ENCODE measurements around the gene RAPGEF4.

Gene RAPGEF4

GRCh38 chr2:172735582-172736423 is at the start of gene RAPGEF4:
RAPGEF4 (plus strand) TSS chr2:172735845; CDS start chr2:172735984, 139 bp downstream.
- no peak for DNase-seq

DNA sequence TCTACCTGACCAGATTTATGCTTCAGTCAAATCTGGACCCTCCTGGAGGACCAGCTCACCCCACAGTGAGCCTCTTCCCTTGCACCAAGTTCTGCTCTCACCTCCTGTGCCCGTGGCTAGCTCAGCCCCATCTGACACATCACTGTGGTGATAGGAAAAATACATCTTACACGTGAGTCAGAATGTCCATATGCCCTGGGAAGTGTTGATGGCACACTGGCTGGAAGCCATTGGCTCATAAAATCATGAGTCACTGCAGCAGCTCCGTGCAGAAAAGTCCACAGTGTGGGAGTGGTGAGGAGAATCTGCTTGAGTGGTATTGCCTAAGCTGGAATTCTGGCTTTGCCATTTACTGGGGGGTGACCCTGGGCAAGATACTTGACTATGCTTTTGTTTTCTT is 42.6 kb upstream of the RAPGEF4 start:
- no peak for DNase-seq

DNA sequence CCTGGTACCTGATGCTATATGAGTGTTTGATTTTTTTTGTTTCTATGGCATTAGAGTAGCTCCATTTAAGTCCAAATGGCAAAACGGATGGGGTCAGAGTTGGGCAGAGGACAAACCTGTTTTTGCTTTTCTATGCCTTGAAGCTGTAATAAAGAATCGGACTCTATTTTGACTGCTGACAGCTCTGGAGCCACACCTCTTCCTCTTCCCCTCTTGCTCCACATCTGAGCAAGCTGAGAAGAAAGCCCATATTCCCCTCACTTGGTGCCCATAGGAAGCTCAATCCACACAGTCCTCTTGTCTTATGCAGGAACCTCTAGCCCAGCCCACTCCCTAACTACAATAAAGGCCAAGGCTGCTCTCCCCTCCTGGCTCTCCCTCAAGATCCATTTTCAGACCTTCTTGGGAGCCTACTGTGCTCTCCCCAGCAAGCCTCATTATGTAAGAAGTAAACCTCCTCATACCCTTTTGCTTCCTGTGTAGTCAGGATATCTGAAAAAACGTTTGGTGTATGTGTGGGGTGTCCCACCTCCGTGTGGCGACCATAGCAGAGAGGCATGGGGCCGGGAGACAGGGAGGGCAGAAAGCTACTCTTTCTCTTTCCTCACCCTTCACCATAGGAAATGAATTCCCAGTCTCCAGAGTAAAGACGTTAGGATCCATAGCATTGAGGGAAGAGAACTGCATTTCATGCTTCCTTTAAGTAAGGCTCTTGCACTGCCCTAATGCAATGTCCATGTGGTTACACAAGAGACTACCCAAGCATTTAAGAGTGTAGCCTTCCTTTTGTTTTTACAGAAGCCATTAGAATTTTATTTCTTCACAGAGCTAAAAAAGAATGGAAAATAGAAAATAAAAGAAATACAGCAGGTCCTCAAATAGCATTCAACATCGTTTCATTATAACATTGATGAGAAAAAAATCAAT is 41.9 kb upstream of the RAPGEF4 start:
- DNase-seq, result no peak

DNA sequence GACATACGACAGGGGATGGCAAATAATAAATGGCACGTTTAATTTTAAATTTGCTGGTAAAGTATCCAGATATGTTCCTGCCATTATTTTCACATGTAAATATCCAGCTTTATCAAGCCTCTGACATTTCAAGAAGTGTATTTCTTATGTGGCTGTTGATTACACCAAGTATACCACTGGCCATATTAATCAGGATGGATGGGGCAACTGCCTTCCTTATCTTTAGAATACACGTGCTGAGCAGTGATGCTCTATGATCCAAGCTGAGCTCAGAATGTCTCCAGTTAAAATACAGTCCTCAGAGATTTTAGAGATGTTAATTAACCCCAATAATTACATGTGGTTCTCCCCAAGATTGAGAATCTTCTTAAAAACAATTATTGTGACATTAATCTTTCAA is 38.3 kb upstream of the RAPGEF4 start:
- DNase-seq, result no peak

DNA sequence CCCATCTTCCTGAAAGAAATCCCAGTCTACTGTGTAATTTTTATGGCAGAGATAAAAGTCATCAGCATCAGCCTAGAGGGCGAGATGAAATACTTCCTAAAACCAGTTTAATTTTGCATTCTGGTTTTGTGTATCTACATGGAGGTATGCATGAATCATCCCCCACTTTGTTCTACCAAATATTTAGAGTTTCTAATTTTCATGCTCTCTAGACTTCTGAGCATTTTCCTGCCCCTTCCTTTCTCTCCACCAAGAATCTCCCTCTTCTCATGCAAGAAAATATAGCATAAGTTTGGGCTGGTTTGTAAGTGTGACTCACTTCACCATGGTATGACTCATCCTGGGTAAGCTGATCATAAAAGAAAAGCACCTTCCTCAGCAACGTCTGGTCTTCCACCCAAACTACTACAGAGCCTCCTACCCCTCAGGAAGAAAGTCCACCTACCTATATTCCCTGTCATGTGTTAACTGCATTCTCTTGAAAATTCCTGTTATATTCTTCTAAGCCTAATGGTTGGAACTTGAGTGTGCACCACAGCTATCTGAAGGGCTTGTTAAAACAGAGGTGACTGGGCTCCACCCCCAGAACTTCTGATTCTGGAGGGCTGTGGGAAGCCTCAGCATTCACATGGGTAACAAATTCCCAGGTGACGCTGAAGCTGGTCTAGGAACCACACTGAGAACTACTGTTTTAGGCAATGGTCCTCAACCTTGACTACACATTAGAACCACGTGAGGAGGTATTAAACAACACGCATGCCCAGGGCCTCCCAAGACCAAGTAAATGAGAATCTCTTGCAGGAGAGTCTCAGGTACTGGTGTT is 37.4 kb upstream of the RAPGEF4 start:
- no peak for DNase-seq

DNA sequence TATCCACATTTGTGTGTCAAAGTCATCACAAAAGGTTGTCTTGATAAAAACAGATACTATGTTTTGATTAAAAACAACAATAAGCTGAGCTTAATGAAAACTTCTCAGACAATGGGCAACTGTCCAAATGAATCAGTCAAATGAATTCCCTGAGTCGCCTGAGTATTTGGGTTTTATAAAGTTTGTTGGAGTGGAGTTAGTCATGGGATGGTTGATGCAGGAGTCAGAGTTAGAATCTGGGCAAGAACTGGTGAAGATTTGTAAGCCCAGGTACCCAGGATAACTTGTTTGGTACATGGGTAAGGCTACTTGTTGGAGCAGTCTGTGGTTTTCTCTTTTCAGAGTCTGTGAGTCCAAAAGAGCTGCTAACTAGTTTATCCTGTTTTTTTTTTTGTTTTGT is 34.4 kb upstream of the RAPGEF4 start:
- no peak for DNase-seq

DNA sequence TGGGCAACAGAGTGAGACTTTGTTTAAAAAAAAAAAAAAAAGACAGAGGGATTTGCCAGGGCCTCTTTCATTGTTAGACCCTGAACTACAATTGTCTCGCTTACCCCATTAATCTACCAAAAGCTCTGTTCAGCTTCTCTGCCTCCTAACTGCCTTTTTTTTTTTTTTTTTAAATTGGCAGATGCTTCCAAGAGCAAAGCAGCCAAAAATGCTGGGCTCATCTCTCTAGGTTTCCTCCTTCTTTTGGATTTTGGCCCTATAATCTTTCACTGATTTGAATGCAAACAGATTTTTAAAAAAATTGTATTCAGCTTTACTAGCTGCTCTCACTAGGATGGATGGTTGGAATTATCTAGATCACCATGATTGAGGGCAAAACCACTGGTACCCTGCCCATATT is 33.2 kb upstream of the RAPGEF4 start:
- no peak for DNase-seq

DNA sequence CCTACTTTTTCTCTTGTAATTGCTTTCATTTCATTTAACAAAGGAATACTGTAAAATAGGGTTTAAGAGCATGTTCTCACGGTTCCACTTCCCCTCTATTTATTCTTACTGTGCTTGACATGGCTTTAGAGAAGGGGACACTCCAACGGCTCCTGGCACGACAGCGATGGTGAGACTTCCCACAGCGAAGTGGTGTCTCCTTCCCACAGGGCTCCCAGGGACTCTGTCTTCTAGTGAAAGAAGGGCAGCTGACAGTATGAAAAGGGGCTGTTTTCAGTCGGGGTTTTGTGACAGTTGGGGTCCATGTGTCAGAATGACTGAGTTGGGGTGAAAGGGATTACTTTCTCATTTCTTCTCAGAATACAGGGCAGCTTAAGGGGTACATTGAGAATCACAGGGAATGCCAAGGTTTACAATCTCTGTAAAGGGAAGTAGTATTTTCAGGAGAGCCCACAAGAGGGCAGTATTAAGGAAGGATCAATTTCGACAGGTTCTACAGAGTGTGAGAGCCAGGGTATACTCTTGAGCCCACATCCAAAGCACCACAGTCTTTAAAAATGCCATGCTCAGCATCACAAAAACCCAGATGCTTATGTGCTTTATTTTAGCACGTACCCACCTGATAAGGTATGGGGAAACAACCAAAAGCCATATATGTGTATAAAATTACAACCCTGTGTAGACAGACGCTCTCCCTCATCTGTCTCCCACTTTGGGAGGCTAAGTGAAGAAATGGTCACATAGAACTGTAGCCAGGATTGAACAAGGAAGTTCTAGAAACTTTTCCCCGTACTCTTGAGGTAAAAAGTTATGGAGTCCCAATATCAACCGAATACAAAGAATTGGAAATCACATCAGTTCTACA is 31.3 kb upstream of the RAPGEF4 start:
- no peak for DNase-seq

DNA sequence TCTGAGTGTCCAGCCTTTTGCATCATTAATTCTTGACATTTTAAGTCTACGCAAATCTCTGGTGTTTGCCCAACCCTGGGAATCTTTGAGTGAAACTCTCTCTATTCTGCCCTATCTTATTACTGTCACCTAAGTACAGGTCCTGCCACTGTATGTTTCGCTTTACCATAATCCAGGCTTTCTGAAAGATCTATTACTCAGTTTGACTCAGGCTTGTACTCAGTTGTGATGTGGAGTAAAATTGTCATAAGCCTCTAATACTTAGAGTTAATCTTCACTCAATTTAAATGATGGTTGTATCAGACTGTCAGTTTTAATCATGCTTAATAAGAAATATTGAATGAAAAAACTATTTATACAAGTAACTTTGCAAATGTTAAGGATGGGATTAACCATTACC is 30.3 kb upstream of the RAPGEF4 start:
- DNase-seq, result no peak

DNA sequence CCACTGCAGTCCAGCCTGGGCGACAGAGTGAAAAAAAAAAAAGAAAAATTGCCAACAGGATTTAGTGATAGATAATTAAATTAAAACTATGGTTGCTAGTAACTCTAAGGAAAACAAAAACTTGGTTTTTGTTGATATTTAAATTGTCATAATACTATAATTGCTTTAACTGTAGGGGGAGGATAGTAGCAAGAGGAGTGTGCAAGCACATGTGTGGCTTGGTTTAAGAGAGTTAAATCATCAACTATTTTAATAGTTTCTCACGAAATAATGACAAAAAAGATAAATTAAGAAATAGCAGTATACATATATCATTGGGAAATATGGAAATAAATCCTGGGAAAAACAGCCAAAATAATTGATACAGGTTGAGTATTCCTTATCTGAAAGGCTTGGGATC is 27.4 kb upstream of the RAPGEF4 start:
- no peak for DNase-seq

DNA sequence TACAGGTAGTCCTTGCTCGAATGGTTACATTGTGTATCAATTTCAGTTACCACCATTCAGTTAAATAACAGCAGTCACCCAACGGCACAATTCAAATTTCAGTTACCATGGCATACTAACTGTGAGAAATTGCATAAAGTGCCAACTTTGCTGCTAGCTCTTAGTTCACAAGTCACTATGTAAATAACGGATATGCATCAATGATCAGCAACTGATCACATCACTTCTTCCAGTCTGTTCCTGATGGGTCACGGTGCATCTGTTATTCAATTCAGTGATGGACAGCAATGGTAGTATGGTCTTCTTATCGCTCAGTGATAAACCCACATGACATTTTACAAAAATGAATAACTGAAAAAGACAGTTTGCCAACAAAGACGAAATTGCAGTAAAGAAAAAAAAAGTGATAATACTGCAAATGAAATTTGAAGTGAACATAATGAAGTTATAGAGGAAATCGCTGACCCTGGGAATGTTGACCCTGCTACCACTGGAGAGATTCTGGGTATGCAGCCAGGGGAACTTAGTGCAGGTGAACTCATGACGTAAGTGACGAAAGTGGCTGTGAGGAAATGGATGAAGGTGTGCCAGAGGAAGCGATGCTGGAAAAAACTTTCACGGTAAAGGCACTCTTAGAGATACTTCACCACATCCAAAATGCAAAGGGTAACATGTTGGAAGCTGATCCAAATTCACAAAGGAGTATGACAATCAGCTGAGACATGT is 25.9 kb upstream of the RAPGEF4 start:
- DNase-seq, result no peak

GRCh38 chr2:172710584-172711047 is 25.0 kb upstream of the RAPGEF4 start:
- DNase-seq, result peak; percentile 16

DNA sequence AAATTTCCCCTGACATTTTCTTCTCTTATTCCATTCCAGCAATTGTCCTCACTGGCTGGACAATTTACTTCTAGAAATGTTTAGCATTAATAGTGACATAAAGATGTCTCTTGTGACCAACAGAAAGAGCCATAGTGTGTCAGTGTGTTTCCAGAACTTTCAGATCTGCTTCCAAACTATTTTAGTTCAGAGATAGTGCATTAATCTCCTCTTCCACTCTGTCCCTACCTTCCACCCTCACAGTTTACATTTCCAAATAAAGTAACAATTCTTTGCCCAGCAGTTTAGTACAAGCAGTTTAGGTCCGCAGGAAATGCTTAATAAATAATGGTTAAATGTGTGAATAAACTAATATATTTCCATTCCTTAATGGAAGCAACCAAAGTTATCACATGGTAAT is 24.5 kb upstream of the RAPGEF4 start:
- no peak for DNase-seq

DNA sequence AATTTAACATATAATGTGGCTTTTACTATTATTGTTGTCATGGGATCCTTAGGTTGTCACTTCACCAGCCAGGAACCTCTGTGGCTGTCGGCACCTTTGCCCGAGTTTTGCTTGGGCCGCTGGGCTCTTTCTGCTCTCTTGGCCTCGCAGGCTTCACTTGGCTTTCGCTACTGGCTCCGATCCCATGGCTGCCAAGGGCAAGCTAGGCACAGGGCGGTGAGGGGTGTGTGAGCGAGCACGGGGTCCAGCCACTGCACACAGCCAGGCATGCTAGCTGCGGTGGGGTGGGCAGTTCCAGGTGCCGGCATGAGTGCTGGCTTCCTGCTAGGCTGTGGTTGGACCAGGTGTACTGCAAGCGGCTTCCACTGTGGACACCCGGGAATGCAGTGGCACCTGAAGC is 23.4 kb upstream of the RAPGEF4 start:
- DNase-seq, result no peak

DNA sequence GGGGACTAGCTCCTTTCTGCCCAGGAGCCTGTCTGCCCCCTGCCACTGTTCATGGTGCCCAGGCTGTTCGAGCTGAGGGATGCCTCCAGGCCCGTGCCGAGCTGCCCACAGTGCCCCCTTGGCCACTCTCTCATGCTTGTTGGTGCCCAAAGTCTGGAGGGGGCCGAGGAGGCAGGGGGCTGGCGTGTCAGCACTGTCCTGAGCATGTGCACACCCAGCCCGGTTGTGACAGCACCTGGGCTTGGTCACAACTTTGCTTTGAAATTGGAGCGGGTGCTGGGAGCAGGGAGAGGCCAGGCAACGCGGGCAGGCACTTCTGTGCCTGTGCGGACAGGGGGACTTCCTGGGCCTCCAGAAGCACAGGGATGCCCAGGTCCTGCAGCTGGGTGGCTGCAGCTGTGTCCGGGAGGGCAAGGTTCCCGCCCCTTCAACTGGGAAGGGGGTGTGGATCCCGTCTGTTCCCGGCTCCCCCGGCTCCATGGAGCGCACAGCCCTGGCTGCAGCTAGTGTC is 22.2 kb upstream of the RAPGEF4 start:
- no peak for DNase-seq

GRCh38 chr2:172722481-172722880 is 13.2 kb upstream of the RAPGEF4 start:
- no peak for DNase-seq

- no peak for DNase-seq
Measured at GRCh38 chr2:172723286-172723685, 12.4 kb upstream of the RAPGEF4 start.

DNA sequence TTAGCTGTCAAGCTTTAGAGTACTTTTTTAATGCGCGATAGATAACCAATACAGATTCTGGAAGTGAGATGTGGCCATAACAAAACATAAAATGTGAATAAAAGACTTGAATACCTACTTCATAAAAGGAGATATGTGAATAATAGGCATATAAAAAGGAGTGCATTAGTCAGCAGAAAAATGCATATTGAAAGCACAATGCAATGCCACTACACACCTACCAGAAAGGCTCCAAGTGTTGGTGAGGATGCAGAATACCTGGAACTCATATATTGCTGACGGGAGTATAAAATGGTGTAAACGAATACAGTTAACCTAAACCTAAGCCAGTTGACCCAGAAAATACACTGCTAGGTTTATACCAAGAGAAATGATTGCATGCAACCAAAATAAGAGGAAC is 10.9 kb upstream of the RAPGEF4 start:
- no peak for DNase-seq

- no peak for DNase-seq
Measured at GRCh38 chr2:172725284-172725683, 10.4 kb upstream of the RAPGEF4 start.

- no peak for DNase-seq
Measured at GRCh38 chr2:172725746-172726145, 9.9 kb upstream of the RAPGEF4 start.

DNA sequence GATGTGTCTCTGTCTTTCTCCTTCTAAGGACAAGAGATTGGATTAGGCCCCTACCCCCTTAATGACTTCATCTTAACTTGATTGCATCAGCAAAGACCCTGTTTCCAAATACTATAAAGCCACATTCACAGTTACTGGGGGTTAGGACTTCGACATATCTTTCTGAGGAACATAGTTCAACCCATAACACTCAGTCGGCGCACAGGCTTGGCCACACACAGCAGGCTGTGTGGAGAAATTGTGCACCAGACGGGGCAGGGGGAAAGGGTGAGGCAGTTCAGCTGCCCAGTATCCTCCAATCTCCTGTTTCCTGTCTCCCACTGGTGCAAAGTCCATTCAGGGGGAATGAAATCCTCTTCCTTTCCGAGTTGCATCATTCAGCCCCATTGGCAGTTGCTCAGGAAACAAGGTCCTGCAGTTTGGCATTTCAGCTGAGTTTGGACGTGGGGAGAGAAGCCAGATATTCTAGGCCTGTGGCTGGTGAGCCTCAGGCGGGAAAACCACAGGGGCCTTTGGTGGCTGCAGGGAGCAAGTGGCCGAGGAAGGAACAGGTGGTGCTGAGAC is 9.4 kb upstream of the RAPGEF4 start:
- DNase-seq, result no peak
